Measurements from ENCODE around the gene NSUN2. TPM values are rescaled to one million over a fixed set of nuclear protein-coding genes. Genes with fewer than 3 reads are reported as not detected.

The NSUN2 gene
- total and polyA plus RNA-seq, 2 donors, result 36.6 to 42.8 TPM

GRCh38 chr5:6592601-6593000 lies 40.2 kb downstream of the NSUN2 start:
- no peak overlapping the region for H3K4me3 ChIP-seq (ENCODE audit: low read depth, low read length)
- H3K36me3 ChIP-seq (ENCODE audit: insufficient read depth), result no peaks in the 10 kb centered on the region
- no peak overlapping the region for H3K27ac ChIP-seq (ENCODE audit: low read depth)
- no peak for DNase-seq (ENCODE audit: extremely low spot score)
- H3K4me1 ChIP-seq (ENCODE audit: insufficient read depth), result no peaks in the 10 kb centered on the region
- WGBS, result 60% methylated on average over 3 of the region's 3 CpGs

GRCh38 chr5:6591671-6592288 lies 41.1 kb downstream of the NSUN2 start:
- 86% methylated on average over 12 of the region's 12 CpGs for WGBS

GRCh38 chr5:6590581-6590980 lies 42.3 kb downstream of the NSUN2 start:
- DNase-seq (ENCODE audit: extremely low spot score), result no peak
- Histone ChIP-seq H3K4me1 (ENCODE audit: insufficient read depth) (no peaks in the 10 kb centered on the region), H3K36me3 (ENCODE audit: insufficient read depth) (no peaks in the 10 kb centered on the region), H3K4me3 (ENCODE audit: low read depth, low read length) (no peak overlapping the region), H3K27ac (ENCODE audit: low read depth) (no peak overlapping the region)
- WGBS, result 79% methylated on average over 2 of the region's 2 CpGs

More at GRCh38 chr5:6591671-6592288, 41.1 kb downstream of the NSUN2 start:
- Histone ChIP-seq H3K27ac (ENCODE audit: low read depth) (no peak overlapping the region), H3K4me3 (ENCODE audit: low read depth, low read length) (no peak overlapping the region), H3K4me1 (ENCODE audit: insufficient read depth) (no peaks in the 10 kb centered on the region), H3K36me3 (ENCODE audit: insufficient read depth) (no peaks in the 10 kb centered on the region)
- DNase-seq (ENCODE audit: extremely low spot score), result no peak

- WGBS, result 90% methylated on average over 9 of the region's 9 CpGs
- DNase-seq (ENCODE audit: extremely low spot score), result no peak
- Histone ChIP-seq H3K4me3 (ENCODE audit: low read depth, low read length) (no peak overlapping the region), H3K4me1 (ENCODE audit: insufficient read depth) (no peaks in the 10 kb centered on the region), H3K27ac (ENCODE audit: low read depth) (no peak overlapping the region), H3K36me3 (ENCODE audit: insufficient read depth) (no peaks in the 10 kb centered on the region)
Measured at GRCh38 chr5:6587171-6587570, 45.7 kb downstream of the NSUN2 start.

GRCh38 chr5:6586647-6587042 lies 46.2 kb downstream of the NSUN2 start:
- WGBS, result 77% methylated on average over 5 of the region's 5 CpGs
- Histone ChIP-seq H3K4me1 (ENCODE audit: insufficient read depth) (no peaks in the 10 kb centered on the region), H3K36me3 (ENCODE audit: insufficient read depth) (no peaks in the 10 kb centered on the region), H3K27ac (ENCODE audit: low read depth) (no peak overlapping the region), H3K4me3 (ENCODE audit: low read depth, low read length) (no peak overlapping the region)
- DNase-seq (ENCODE audit: extremely low spot score), result no peak

GRCh38 chr5:6585939-6586646 lies 46.8 kb downstream of the NSUN2 start:
- H3K4me3 ChIP-seq (ENCODE audit: low read depth, low read length), result no peak overlapping the region
- H3K27ac ChIP-seq (ENCODE audit: low read depth), result no peak overlapping the region
- H3K36me3 ChIP-seq (ENCODE audit: insufficient read depth), result no peaks in the 10 kb centered on the region
- WGBS, result 78% methylated on average over 15 of the region's 15 CpGs
- DNase-seq (ENCODE audit: extremely low spot score), result no peak
- no peaks in the 10 kb centered on the region for H3K4me1 ChIP-seq (ENCODE audit: insufficient read depth)

GRCh38 chr5:6585168-6585567 lies 47.7 kb downstream of the NSUN2 start:
- WGBS, result 69% methylated on average over 6 of the region's 6 CpGs
- DNase-seq (ENCODE audit: extremely low spot score), result no peak
- Histone ChIP-seq H3K36me3 (ENCODE audit: insufficient read depth) (no peaks in the 10 kb centered on the region), H3K27ac (ENCODE audit: low read depth) (no peak overlapping the region), H3K4me1 (ENCODE audit: insufficient read depth) (no peaks in the 10 kb centered on the region), H3K4me3 (ENCODE audit: low read depth, low read length) (no peak overlapping the region)

GRCh38 chr5:6584727-6585126 lies 48.1 kb downstream of the NSUN2 start:
- Histone ChIP-seq H3K4me1 (ENCODE audit: insufficient read depth) (no peaks in the 10 kb centered on the region), H3K27ac (ENCODE audit: low read depth) (no peak overlapping the region), H3K4me3 (ENCODE audit: low read depth, low read length) (no peak overlapping the region), H3K36me3 (ENCODE audit: insufficient read depth) (no peaks in the 10 kb centered on the region)
- 82% methylated on average over 8 of the region's 8 CpGs for WGBS
- DNase-seq (ENCODE audit: extremely low spot score), result no peak

GRCh38 chr5:6584101-6584645 lies 48.7 kb downstream of the NSUN2 start:
- DNase-seq (ENCODE audit: extremely low spot score), result no peak
- 74% methylated on average over 6 of the region's 6 CpGs for WGBS
- Histone ChIP-seq H3K27ac (ENCODE audit: low read depth) (no peak overlapping the region), H3K4me1 (ENCODE audit: insufficient read depth) (no peaks in the 10 kb centered on the region), H3K4me3 (ENCODE audit: low read depth, low read length) (no peak overlapping the region), H3K36me3 (ENCODE audit: insufficient read depth) (no peaks in the 10 kb centered on the region)

GRCh38 chr5:6583049-6583880 lies 49.6 kb downstream of the NSUN2 start:
- Histone ChIP-seq H3K4me1 (ENCODE audit: insufficient read depth) (no peaks in the 10 kb centered on the region), H3K4me3 (ENCODE audit: low read depth, low read length) (peak overlapping the region; percentile 37), H3K27ac (ENCODE audit: low read depth) (no peak overlapping the region), H3K36me3 (ENCODE audit: insufficient read depth) (no peaks in the 10 kb centered on the region)
- no peak for DNase-seq (ENCODE audit: extremely low spot score)
- 4% methylated on average over 85 of the region's 85 CpGs for WGBS

- H3K27ac ChIP-seq (ENCODE audit: low read depth), result no peak overlapping the region
Measured at GRCh38 chr5:6582507-6583048, 50.3 kb downstream of the NSUN2 start.

GRCh38 chr5:6581559-6582426 lies 51.1 kb downstream of the NSUN2 start:
- DNase-seq (ENCODE audit: extremely low spot score), result no peak
- no peaks in the 10 kb centered on the region for H3K4me1 ChIP-seq (ENCODE audit: insufficient read depth)
- no peak overlapping the region for H3K4me3 ChIP-seq (ENCODE audit: low read depth, low read length)
- WGBS, result 76% methylated on average over 14 of the region's 14 CpGs
- H3K27ac ChIP-seq (ENCODE audit: low read depth), result no peak overlapping the region
- H3K36me3 ChIP-seq (ENCODE audit: insufficient read depth), result no peaks in the 10 kb centered on the region

More at GRCh38 chr5:6582507-6583048, 50.3 kb downstream of the NSUN2 start:
- peak overlapping the region; percentile 37 for H3K4me3 ChIP-seq (ENCODE audit: low read depth, low read length)
- 49% methylated on average over 30 of the region's 30 CpGs for WGBS
- H3K4me1 ChIP-seq (ENCODE audit: insufficient read depth), result no peaks in the 10 kb centered on the region
- no peaks in the 10 kb centered on the region for H3K36me3 ChIP-seq (ENCODE audit: insufficient read depth)
- no peak for DNase-seq (ENCODE audit: extremely low spot score)

GRCh38 chr5:6581090-6581489 lies 51.8 kb downstream of the NSUN2 start:
- Histone ChIP-seq H3K4me1 (ENCODE audit: insufficient read depth) (no peaks in the 10 kb centered on the region), H3K4me3 (ENCODE audit: low read depth, low read length) (no peak overlapping the region), H3K36me3 (ENCODE audit: insufficient read depth) (no peaks in the 10 kb centered on the region), H3K27ac (ENCODE audit: low read depth) (no peak overlapping the region)
- DNase-seq (ENCODE audit: extremely low spot score), result no peak
- WGBS, result 78% methylated on average over 1 of the region's 1 CpG

Data from urinary bladder (tissue), 4 donors.